ENCODE results near the gene CEP112.

DNA sequence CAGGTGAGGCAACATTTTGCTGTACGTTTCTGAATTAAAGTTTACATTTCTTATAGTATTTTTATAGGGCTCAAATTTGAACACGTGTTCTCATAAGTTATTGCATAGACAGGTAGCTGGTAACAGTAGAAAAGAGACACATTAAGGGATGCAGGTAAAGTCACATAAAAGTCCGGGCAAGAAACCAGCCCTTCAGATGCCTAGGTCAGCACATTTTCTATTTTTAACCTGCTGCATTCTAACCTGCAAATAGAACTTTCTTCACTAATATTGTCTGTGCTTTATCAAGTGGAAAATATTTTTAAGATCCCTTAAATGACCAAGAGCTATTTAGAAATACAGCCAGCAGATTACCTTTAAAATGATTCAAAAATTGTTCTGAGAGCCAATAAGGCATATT, 323.1 kb downstream of the CEP112 start:
- TF ChIP-seq, protein P1, sequence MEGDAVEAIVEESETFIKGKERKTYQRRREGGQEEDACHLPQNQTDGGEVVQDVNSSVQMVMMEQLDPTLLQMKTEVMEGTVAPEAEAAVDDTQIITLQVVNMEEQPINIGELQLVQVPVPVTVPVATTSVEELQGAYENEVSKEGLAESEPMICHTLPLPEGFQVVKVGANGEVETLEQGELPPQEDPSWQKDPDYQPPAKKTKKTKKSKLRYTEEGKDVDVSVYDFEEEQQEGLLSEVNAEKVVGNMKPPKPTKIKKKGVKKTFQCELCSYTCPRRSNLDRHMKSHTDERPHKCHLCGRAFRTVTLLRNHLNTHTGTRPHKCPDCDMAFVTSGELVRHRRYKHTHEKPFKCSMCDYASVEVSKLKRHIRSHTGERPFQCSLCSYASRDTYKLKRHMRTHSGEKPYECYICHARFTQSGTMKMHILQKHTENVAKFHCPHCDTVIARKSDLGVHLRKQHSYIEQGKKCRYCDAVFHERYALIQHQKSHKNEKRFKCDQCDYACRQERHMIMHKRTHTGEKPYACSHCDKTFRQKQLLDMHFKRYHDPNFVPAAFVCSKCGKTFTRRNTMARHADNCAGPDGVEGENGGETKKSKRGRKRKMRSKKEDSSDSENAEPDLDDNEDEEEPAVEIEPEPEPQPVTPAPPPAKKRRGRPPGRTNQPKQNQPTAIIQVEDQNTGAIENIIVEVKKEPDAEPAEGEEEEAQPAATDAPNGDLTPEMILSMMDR (IDR thresholded peaks at IDR 0.05; ENCODE audit: insufficient read depth, low read length, poor library complexity, severe bottlenecking) = no peak
- no peak for TF ChIP-seq EZH2phosphoT487 (conservative IDR thresholded peaks at IDR 0.05; ENCODE audit: low read length)

Data from SU-DHL-6 (cell line).